HepG2 (cell line): ENCODE data around the gene MAP3K8. TPM values are rescaled to one million over a fixed set of nuclear protein-coding genes. Genes with fewer than 3 reads are reported as not detected.
A peak's percentile ranks its signal among the peaks of the same experiment; 100 is the strongest.

ENCODE experiments used
- ATAC-seq: fragments of 200-7000 bp; cut with Tn5 transposase; 3 replicates; pipeline ENCODE4 v1.9.1; 2020; ENCODE audit warnings: mild to moderate bottlenecking, moderate library complexity
- BruUV-seq: library from RNA; stranded (reverse); fragments of 400-500 nt; replicated peaks from 2 replicates; lab custom pipeline; 2021; lab: Mats Ljungman, UMichigan
- CTCF ChIA-PET: fragments of 300-600 bp; formaldehyde crosslinking; extraction: SDS; loops from one replicate; lab custom pipeline; 2021; ENCODE audit warnings: low total read pairs, inconsistent platforms, low intra/inter-chr PET ratio; lab: Yijun Ruan, JAX
- POLR2A ChIA-PET: fragments of 350-600 bp; sonication (Branson Sonifier 250); formaldehyde crosslinking; loops from one replicate; lab custom pipeline; 2020; ENCODE audit warnings: antibody characterized with exemption, inconsistent platforms; lab: Yijun Ruan, JAX
- DNase-seq: peaks from one replicate; pipeline ENCODE4 v3.0.0-alpha.2; 2015; ENCODE audit warnings: low spot score
- FAIRE-seq: peaks from 3 replicates; lab custom pipeline; 2011; peaks lifted over from hg19 to GRCh38; lab: Jason Lieb, UNC
- H2AFZ ChIP-seq: one replicate; pipeline ENCODE4 v1.6.1; 2011; ENCODE audit warnings: low read length, inconsistent platforms
- H3K27ac ChIP-seq: fragments of 300-600 bp; 3 replicates; pipeline ENCODE4 v1.8.0; 2011; ENCODE audit warnings: mixed run types, mild to moderate bottlenecking, mixed read lengths, low read length, inconsistent platforms; ENCODE audit not compliant: insufficient read depth; ENCODE audit errors: extremely low read length
- H3K27me3 ChIP-seq, 2 experiments: fragments of 200-600 bp in 1 of 2; 2 replicates in 1 of 2; 3 replicates in 1 of 2; pipeline versions ENCODE4 v1.6.0 to v1.8.0; 2011; ENCODE audit warnings: low read length in 2 of 2, mild to moderate bottlenecking in 2 of 2, moderate library complexity in 2 of 2, inconsistent platforms in 1 of 2; ENCODE audit not compliant: insufficient read depth in 2 of 2, control insufficient read depth in 1 of 2
- H3K36me3 ChIP-seq, 2 experiments: fragments of 200-600 bp in 1 of 2; replicated peaks in 1 of 2; 2 replicates in 1 of 2; 3 replicates in 1 of 2; pipeline versions ENCODE4 v1.5.1 to v1.8.0; 2011; ENCODE audit warnings: low read length in 2 of 2, inconsistent platforms in 1 of 2; ENCODE audit not compliant: insufficient read depth in 2 of 2, control insufficient read depth in 1 of 2
- H3K4me1 ChIP-seq: 2 replicates; pipeline ENCODE4 v1.5.1; 2012; ENCODE audit warnings: low read length, inconsistent platforms; ENCODE audit not compliant: insufficient read depth
- H3K4me2 ChIP-seq: 2 replicates; pipeline ENCODE4 v1.6.0; 2011; ENCODE audit warnings: low read depth, low read length, inconsistent platforms
- H3K4me3 ChIP-seq, 3 experiments: fragments of 200-600 bp in 1 of 3; sonication (generic), shearing (Covaris generic) in 1 of 3; replicated peaks in 1 of 3; 2 replicates each; pipeline ENCODE4 v1.5.1; 2011 to 2016; ENCODE audit warnings: low read length in 3 of 3, inconsistent platforms in 2 of 3, low read depth in 2 of 3, mild to moderate bottlenecking in 2 of 3, control low read depth in 1 of 3, mixed read lengths in 1 of 3; ENCODE audit not compliant: insufficient read depth in 1 of 3
- H3K79me2 ChIP-seq: one replicate; pipeline ENCODE4 v1.6.1; 2011; ENCODE audit warnings: low read length, inconsistent platforms; ENCODE audit not compliant: insufficient read depth
- H3K9ac ChIP-seq: 2 replicates; pipeline ENCODE4 v1.6.0; 2011; ENCODE audit warnings: mild to moderate bottlenecking, low read depth, low read length, inconsistent platforms; ENCODE audit not compliant: insufficient read depth
- H3K9me3 ChIP-seq: 2 replicates; pipeline ENCODE4 v1.5.1; 2012; ENCODE audit warnings: mild to moderate bottlenecking, low read length
- H4K20me1 ChIP-seq: 2 replicates; pipeline ENCODE4 v1.6.0; 2011; ENCODE audit warnings: inconsistent platforms, mild to moderate bottlenecking, low read length, moderate library complexity; ENCODE audit not compliant: insufficient read depth
- DMTF1 ChIP-seq: sonication (generic); formaldehyde crosslinking; IDR thresholded peaks from 2 replicates; pipeline ENCODE4 v1.4.0; 2020; ENCODE audit warnings: mild to moderate bottlenecking, missing genetic modification reagents
- FUBP1 ChIP-seq: sonication (generic); formaldehyde crosslinking; IDR thresholded peaks from 2 replicates; pipeline ENCODE4 v1.5.1; 2020; ENCODE audit warnings: missing genetic modification reagents, mild to moderate bottlenecking, borderline replicate concordance
- KLF6 ChIP-seq: IDR thresholded peaks from 2 replicates; pipeline ENCODE4 v1.8.0; 2016; ENCODE audit warnings: missing biosample characterization, missing genetic modification reagents
- KMT2B ChIP-seq: IDR thresholded peaks from 2 replicates; pipeline ENCODE4 v1.6.1; 2016; ENCODE audit warnings: missing genetic modification reagents, missing compliant biosample characterization
- MXD4 ChIP-seq: IDR thresholded peaks from 2 replicates; pipeline ENCODE4 v1.6.1; 2016; ENCODE audit warnings: mild to moderate bottlenecking, missing biosample characterization, missing genetic modification reagents
- NFE2L2 ChIP-seq: fragments of 150-350 bp; IDR thresholded peaks from 2 replicates; pipeline ENCODE4 v1.6.1; 2014; ENCODE audit warnings: low read length
- PHF8 ChIP-seq: sonication (generic); formaldehyde crosslinking; IDR thresholded peaks from 2 replicates; pipeline ENCODE4 v1.5.0; 2020; ENCODE audit warnings: missing genetic modification reagents
- POGZ ChIP-seq: sonication (generic); formaldehyde crosslinking; IDR thresholded peaks from 2 replicates; pipeline ENCODE4 v1.4.0; 2020; ENCODE audit warnings: mild to moderate bottlenecking, missing genetic modification reagents
- PTBP1 ChIP-seq: fragments of 200-400 bp; formaldehyde crosslinking; IDR thresholded peaks from 2 replicates; pipeline ENCODE4 v1.6.1; 2018; ENCODE audit warnings: low read length, low read depth; ENCODE audit not compliant: poor library complexity, severe bottlenecking
- SNRNP70 ChIP-seq: fragments of 200-400 bp; formaldehyde crosslinking; IDR thresholded peaks from 2 replicates; pipeline ENCODE4 v1.6.1; 2017; ENCODE audit warnings: mild to moderate bottlenecking, low read depth, low read length, moderate library complexity
- USF2 ChIP-seq, 2 experiments: sonication (generic) in 1 of 2; formaldehyde crosslinking in 1 of 2; IDR thresholded peaks; 2 replicates each; pipeline versions ENCODE4 v1.5.1 to v1.6.1; 2011 to 2020; ENCODE audit warnings: borderline replicate concordance in 1 of 2, low read depth in 1 of 2, low read length in 1 of 2, mild to moderate bottlenecking in 1 of 2, missing genetic modification reagents in 1 of 2, moderate library complexity in 1 of 2
- ZNF10 ChIP-seq: sonication (generic); formaldehyde crosslinking; IDR thresholded peaks from 2 replicates; pipeline ENCODE4 v1.4.0; 2020; ENCODE audit warnings: mild to moderate bottlenecking, low read depth, missing genetic modification reagents, borderline replicate concordance
- ZNF121 ChIP-seq: sonication (generic); formaldehyde crosslinking; IDR thresholded peaks from 2 replicates; pipeline ENCODE4 v1.5.0; 2020; ENCODE audit warnings: mild to moderate bottlenecking, missing genetic modification reagents
- ZNF367 ChIP-seq: sonication (generic); formaldehyde crosslinking; IDR thresholded peaks from 2 replicates; pipeline ENCODE4 v1.4.0; 2020; ENCODE audit warnings: missing genetic modification reagents, borderline replicate concordance
- ZNF605 ChIP-seq: sonication (generic); formaldehyde crosslinking; IDR thresholded peaks from 2 replicates; pipeline ENCODE4 v1.8.0; 2022; ENCODE audit warnings: mild to moderate bottlenecking, missing genetic modification reagents
- WGBS: methylation state at CpG from one replicate; pipeline ENCODE4 v1.1.6; 2017; ENCODE audit warnings: low lambda C conversion rate; 5-methylcytosine and 5-hydroxymethylcytosine counted together
- in situ Hi-C: cut with HindIII; loops from 2 replicates; pipeline ENCODE4 v1.10.0; 2017; ENCODE audit warnings: low pct_unique_long_range_greater_than_20kb; ENCODE audit not compliant: extremely low pct_ligation_motif_present
- intact Hi-C: fragments of 100-400 bp; cut with micrococcal nuclease; formaldehyde crosslinking; loops from one replicate; pipeline ENCODE4 v1.10.0; 2022; ENCODE audit not compliant: unreplicated experiment
- polyA plus RNA-seq, 8 experiments: library from polyadenylated mRNA; depleted of rRNA in 3 of 8; stranded (reverse) in 7 of 8; unstranded in 1 of 8; fragments of >200 nt; fragmentation: Illumina TruSeq in 4 of 8; extraction: Trizol in 4 of 8; gene quantifications; 2 replicates each; pipeline versions ENCODE4 v1.2.1 to v1.2.3, GENCODE V29; 2011 to 2016; ENCODE audit warnings: low read depth in 4 of 8, missing spikeins in 1 of 8, mixed read lengths in 1 of 8; ENCODE audit not compliant: insufficient read depth in 1 of 8
- total RNA-seq, 5 experiments: library from RNA; depleted of rRNA; stranded (reverse); fragments of >200 nt; fragmentation: Illumina TruSeq; extraction: Trizol; gene quantifications; 2 replicates each; pipeline ENCODE4 v1.2.3, GENCODE V29; 2016; ENCODE audit warnings: low read depth in 1 of 5

Gene MAP3K8
- total and polyA plus RNA-seq, 2 of the 13 experiments (the other 11 are each of a cell fraction or from before 2014, with no cell fraction given), result 19.3 to 37.9 TPM

- TF ChIP-seq NFE2L2 (no peak), PTBP1 (no peak), USF2 (IDR thresholded peaks at IDR 0.05; ENCODE audit: low read depth, low read length) (no peak), USF2 (CRISPR knock-in tag; IDR thresholded peaks at IDR 0.05; ENCODE audit: borderline replicate concordance) (no peak), FUBP1 (no peak), KMT2B (no peak), PHF8 (CRISPR knock-in tag) (no peak)
Observed at GRCh38 chr10:30433306-30433729, 666 bp upstream of the MAP3K8 start (continued).

- Histone ChIP-seq H3K79me2 (peaks cover 47% of the 10 kb centered on the region), H2AFZ (no peak overlapping the region), H3K9me3 (no peaks in the 10 kb centered on the region), H3K36me3 (peaks cover 0 to 6% of the 10 kb centered on the region in 2 experiments; a peak in 3 of 5 replicates), H3K9ac (peak overlapping the region; percentile 88), H3K4me2 (peak overlapping the region; percentile 95), H4K20me1 (peaks cover 24% of the 10 kb centered on the region), H3K4me3 (peak overlapping the region; percentile 93 to 97 (median 96)), H3K4me1 (peaks cover 56% of the 10 kb centered on the region), H3K27ac (peak overlapping the region; percentile 97), H3K27me3 (no peaks in the 10 kb centered on the region; a peak in 1 of 5 replicates)
- ChIA-PET POLR2A (interaction anchor here (1.0 to 3.6 kb wide), 14 partner anchors 9 to 171 kb away, joined by 3 to 53 read pairs (median 6); partner anchors contain the start of gene MTPAP), CTCF (interaction anchor here (1.2 kb wide), 1 partner anchor 10 kb away, joined by 3 read pairs; no protein-coding TSS in a partner anchor)
- FAIRE-seq, result peak; percentile 46
- WGBS, result under 1% methylated on average over 9 of the region's 56 CpGs
- ATAC-seq, result peak; percentile 78
- in situ Hi-C loops (loop anchor here (25.0 kb wide), 1 partner anchor 1503 kb away; the partner anchor contains the start of gene ARHGAP12), intact Hi-C loops (loop anchor here (1.0 kb wide), 1 partner anchor 100 kb away; no protein-coding TSS in a partner anchor)
- DNase-seq, result peak; percentile 83
- no TSS peak for BruUV-seq
- no peak for TF ChIP-seq DMTF1 (CRISPR knock-in tag)
- TF ChIP-seq KLF6 (CRISPR knock-in tag), result peak; percentile 56; the same call in 1 of the 2 replicates
- TF ChIP-seq POGZ (CRISPR knock-in tag), result 0 out of 2 replicates have a peak, but pooled peaks have one; percentile 30
- TF ChIP-seq ZNF121, result peak; percentile 78
- no peak for TF ChIP-seq SNRNP70
- TF ChIP-seq MXD4 (CRISPR knock-in tag), result peak; percentile 79; the same call in 1 of the 2 replicates
- TF ChIP-seq ZNF10, result no peak
- TF ChIP-seq PHF8 (CRISPR knock-in tag), result peak; percentile 64
- TF ChIP-seq ZNF367 (CRISPR knock-in tag), result peak; percentile 81; the same call in 1 of the 2 replicates
- TF ChIP-seq ZNF605, result no peak; the same call in 1 of the 2 replicates
Observed at GRCh38 chr10:30434273-30435072, 489 bp downstream of the MAP3K8 start.
